Measurements from ENCODE around the gene SPATA13. TPM values are rescaled to one million over a fixed set of nuclear protein-coding genes. Genes with fewer than 3 reads are reported as not detected.

The SPATA13 gene
- total RNA-seq, 1 experiment from 2014 or later: 28.7 TPM

DNA sequence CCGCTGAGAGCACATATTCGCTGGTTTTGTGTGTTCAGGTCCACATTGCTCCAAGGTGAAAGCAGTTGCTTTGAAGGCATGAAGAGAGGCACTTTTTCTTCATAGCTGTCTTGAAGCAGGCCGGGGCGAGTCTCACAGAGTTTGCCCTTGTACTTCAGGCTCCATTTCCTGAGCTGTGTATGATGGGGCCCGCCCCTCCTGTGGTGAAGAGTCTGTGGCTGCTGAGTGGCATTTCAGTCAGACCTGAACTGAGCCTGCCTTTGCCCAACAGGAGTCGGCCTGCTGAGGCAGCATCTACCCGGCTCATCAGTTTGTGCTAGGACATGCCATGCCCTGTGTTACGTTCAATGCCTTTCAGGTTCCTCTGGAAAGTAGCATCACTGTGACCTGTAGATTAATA, 104.5 kb downstream of the SPATA13 start:
- Histone ChIP-seq H3K9me3 (ENCODE audit: insufficient read depth, low read depth) (no peaks in the 10 kb centered on the region), H3K79me2 (ENCODE audit: low read depth) (no peaks in the 10 kb centered on the region; the same call in 1 of the 2 replicates), H3K27ac (no peak overlapping the region), H3K9me2 (ENCODE audit: insufficient read depth) (no peaks in the 10 kb centered on the region), H3K4me2 (no peak overlapping the region), H3K4me3 (no peak overlapping the region), H3F3A (ENCODE audit: insufficient read depth, low read depth) (no peaks in the 10 kb centered on the region), H3K36me3 (ENCODE audit: low read depth) (no peaks in the 10 kb centered on the region), H3K4me1 (replicated peaks; ENCODE audit: insufficient read depth) (no peaks in the 10 kb centered on the region), H2AFZ (no peak overlapping the region), H3K27me3 (ENCODE audit: insufficient read depth, low read depth) (no peaks in the 10 kb centered on the region), H4K20me1 (ENCODE audit: insufficient read depth) (no peaks in the 10 kb centered on the region)
- CTCF ChIA-PET: no interaction called here
- POLR2A ChIA-PET (ENCODE audit: unreplicated experiment): no interaction called here
- BruUV-seq (replicated peaks): no TSS peak
- DNase-seq: no peak
- TF ChIP-seq EZH2 (IDR thresholded peaks at IDR 0.05; ENCODE audit: low read depth): no peak
- TF ChIP-seq, protein P1, sequence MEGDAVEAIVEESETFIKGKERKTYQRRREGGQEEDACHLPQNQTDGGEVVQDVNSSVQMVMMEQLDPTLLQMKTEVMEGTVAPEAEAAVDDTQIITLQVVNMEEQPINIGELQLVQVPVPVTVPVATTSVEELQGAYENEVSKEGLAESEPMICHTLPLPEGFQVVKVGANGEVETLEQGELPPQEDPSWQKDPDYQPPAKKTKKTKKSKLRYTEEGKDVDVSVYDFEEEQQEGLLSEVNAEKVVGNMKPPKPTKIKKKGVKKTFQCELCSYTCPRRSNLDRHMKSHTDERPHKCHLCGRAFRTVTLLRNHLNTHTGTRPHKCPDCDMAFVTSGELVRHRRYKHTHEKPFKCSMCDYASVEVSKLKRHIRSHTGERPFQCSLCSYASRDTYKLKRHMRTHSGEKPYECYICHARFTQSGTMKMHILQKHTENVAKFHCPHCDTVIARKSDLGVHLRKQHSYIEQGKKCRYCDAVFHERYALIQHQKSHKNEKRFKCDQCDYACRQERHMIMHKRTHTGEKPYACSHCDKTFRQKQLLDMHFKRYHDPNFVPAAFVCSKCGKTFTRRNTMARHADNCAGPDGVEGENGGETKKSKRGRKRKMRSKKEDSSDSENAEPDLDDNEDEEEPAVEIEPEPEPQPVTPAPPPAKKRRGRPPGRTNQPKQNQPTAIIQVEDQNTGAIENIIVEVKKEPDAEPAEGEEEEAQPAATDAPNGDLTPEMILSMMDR (conservative IDR thresholded peaks at IDR 0.05): no peak
- intact Hi-C loops (cut with micrococcal nuclease; ENCODE audit: unreplicated experiment): no loop called here

DNA sequence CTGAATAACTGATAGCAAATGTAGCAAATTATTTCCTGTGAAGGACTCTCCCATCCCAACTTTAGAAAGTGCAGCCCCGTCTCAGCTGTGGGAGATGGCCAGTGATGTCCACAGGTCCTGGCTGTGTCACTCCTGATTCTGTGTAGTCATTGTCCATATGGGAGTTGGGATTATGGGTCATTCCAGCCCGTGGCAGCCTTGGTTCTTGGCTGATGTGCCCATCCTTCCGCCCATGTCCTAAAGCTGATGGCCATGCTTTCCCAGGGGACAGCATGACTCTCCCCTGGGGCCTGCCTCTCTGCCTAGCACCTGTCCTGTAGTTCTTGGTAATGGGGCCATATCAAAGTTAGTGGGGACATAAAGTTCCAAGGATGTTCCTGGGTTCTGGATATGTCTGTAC, 104.9 kb downstream of the SPATA13 start:
- BruUV-seq (replicated peaks): no TSS peak
- peaks cover 4% of the 10 kb centered on the region; the same call in 1 of the 2 replicates for H4K20me1 ChIP-seq (ENCODE audit: insufficient read depth)
- ChIA-PET CTCF (no interaction called here), POLR2A (ENCODE audit: unreplicated experiment) (no interaction called here)
- H3K9me2 ChIP-seq (ENCODE audit: insufficient read depth): no peaks in the 10 kb centered on the region
- DNase-seq: no peak
- no peaks in the 10 kb centered on the region for H3F3A ChIP-seq (ENCODE audit: insufficient read depth, low read depth)
- intact Hi-C loops (cut with micrococcal nuclease; ENCODE audit: unreplicated experiment): no loop called here
- no peaks in the 10 kb centered on the region for H3K36me3 ChIP-seq (ENCODE audit: low read depth)
- H3K4me2 ChIP-seq: no peak overlapping the region
- no peak for TF ChIP-seq EZH2 (IDR thresholded peaks at IDR 0.05; ENCODE audit: low read depth)
- TF ChIP-seq, protein P1 (conservative IDR thresholded peaks at IDR 0.05): no peak
- no peaks in the 10 kb centered on the region; the same call in 1 of the 2 replicates for H3K79me2 ChIP-seq (ENCODE audit: low read depth)
- no peak overlapping the region for H2AFZ ChIP-seq
- H3K9me3 ChIP-seq (ENCODE audit: insufficient read depth, low read depth): no peaks in the 10 kb centered on the region
- H3K4me3 ChIP-seq: no peak overlapping the region
- H3K4me1 ChIP-seq (replicated peaks; ENCODE audit: insufficient read depth): no peaks in the 10 kb centered on the region
- no peaks in the 10 kb centered on the region for H3K27me3 ChIP-seq (ENCODE audit: insufficient read depth, low read depth)
- H3K27ac ChIP-seq: no peak overlapping the region

DNA sequence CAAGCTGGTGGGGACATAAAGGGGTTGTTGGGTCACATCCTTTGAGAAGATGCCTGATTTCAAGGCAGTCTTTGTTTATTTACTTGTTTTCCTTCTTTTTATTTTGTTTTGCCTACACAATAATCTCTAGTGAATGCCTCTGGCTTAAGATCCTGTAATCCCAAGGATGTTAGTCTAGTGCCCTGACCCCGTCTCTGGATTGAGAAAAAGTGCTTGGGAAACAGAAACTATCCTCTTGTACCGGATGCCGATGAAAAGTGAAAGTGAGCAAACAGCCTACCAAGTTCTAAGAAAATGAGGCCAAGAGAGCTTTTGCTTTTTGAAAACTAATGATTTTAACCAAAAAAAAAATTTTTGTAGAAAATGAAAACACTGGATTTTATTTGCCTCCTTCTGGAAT, 106.8 kb downstream of the SPATA13 start:
- TF ChIP-seq, protein P1 (conservative IDR thresholded peaks at IDR 0.05): no peak
- no peak for TF ChIP-seq EZH2 (IDR thresholded peaks at IDR 0.05; ENCODE audit: low read depth)

More for the DNA sequence above, 106.8 kb downstream of the SPATA13 start:
- intact Hi-C loops (cut with micrococcal nuclease; ENCODE audit: unreplicated experiment): no loop called here
- H3K27ac ChIP-seq: no peak overlapping the region
- H3K4me3 ChIP-seq: no peak overlapping the region
- H4K20me1 ChIP-seq (ENCODE audit: insufficient read depth): peaks cover 6% of the 10 kb centered on the region; the same call in 1 of the 2 replicates
- H3K79me2 ChIP-seq (ENCODE audit: low read depth): no peaks in the 10 kb centered on the region; the same call in 1 of the 2 replicates
- ChIA-PET POLR2A (ENCODE audit: unreplicated experiment) (no interaction called here), CTCF (no interaction called here)
- H3K27me3 ChIP-seq (ENCODE audit: insufficient read depth, low read depth): no peaks in the 10 kb centered on the region
- no peaks in the 10 kb centered on the region for H3K36me3 ChIP-seq (ENCODE audit: low read depth)
- no peaks in the 10 kb centered on the region for H3K9me3 ChIP-seq (ENCODE audit: insufficient read depth, low read depth)
- no peak overlapping the region for H2AFZ ChIP-seq
- no TSS peak for BruUV-seq (replicated peaks)
- DNase-seq: no peak
- no peak overlapping the region for H3K4me2 ChIP-seq
- H3F3A ChIP-seq (ENCODE audit: insufficient read depth, low read depth): no peaks in the 10 kb centered on the region
- H3K4me1 ChIP-seq (replicated peaks; ENCODE audit: insufficient read depth): no peaks in the 10 kb centered on the region
- no peaks in the 10 kb centered on the region for H3K9me2 ChIP-seq (ENCODE audit: insufficient read depth)

Data from PC-9 (cell line).